ENCODE measurements around the gene MRPS27.

The MRPS27 gene

GRCh38 chr5:72286798-72287197, 33.2 kb downstream of the MRPS27 start:
- no peak for DNase-seq

GRCh38 chr5:72285424-72285821, 34.6 kb downstream of the MRPS27 start:
- DNase-seq, result no peak

DNA sequence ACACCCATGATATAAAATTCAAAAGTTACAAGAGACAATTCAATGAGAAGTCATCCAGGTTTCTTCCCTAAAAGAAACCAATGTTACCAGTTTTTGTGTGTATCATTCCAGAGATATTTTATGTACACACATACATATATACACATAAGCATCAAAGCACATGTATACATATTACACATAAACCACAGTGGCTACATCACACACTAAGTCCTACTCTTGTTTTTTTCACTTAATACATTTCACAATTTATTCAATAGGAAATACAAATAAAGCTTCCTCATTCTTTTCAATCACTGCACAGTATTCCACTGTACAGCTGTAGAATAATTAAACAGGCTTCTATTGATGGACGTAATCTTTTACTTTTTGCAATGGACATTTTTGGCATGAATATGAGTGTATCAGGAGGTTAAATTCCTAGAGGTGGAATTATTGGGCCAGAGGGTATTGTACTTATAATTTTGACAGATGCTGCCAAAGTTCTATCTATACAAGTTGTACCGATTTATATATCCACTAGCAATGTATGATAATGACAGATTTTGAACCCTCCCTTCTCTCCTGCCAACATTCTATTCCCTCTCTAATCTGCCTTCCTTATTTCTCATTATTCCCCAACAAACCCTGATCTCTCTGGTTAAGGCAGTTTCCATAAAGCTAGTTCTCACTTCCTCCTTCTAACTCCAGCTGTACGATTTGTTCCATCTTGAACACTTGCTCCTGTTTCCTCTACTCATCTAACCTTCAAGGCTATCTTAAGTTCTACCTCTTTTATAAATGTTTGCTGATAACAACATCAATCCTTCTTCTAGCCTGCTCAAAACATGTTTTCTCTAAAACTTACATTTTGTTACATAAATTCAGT, 35.2 kb downstream of the MRPS27 start:
- no peak for DNase-seq

DNA sequence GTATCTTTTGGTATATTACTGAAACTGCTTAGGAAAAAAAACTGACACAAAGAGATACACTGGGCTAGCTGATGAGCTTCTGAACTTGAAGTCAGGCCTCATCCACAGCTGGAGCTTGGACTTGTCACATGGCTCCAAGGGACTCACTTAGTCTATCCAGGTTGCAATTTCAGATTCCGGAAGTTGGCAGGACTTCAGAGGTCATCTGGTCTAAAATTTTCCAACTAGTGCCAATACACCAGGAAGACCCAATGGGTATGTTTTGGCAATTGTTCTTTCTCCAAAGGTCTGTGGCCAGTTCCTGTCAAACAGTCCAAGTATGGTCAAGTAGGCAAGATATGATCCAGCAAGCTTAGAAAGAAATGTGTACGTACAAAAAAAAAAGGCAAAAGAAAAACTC, 36.7 kb downstream of the MRPS27 start:
- DNase-seq, result no peak

GRCh38 chr5:72282878-72283277, 37.2 kb downstream of the MRPS27 start:
- no peak for DNase-seq

DNA sequence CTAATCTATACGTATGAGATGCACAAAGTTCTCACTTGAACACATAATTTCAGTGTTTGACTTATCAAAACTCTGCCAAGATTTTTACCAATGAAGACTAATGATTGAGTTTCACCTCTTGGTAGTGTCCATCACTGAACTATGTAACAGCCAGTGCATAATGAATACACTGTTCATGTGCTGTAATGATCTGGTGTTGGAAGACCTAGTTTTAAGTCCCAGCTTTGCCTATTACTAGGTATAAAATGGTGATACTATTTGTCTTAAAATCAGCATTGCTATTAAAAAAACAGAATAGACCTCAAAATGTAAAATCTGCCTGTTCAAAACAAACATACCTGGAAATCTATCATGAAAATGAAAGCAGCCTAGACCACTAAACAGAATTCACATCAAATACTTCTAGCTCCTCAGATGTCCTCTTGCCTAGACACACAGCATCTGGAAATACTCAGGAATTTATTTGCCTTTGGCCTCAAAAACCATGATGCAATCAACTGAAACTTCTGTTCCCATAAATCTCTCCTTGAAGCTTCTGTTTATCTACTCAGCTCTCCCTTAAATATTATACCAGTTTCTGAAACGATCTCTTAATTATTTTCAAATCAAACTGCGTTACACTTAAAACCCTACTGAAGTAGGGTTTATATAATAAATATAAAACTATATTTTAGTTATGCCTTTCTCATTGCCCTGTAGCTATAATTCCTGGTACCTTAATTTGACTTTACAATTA, 38.1 kb downstream of the MRPS27 start:
- no peak for DNase-seq

DNA sequence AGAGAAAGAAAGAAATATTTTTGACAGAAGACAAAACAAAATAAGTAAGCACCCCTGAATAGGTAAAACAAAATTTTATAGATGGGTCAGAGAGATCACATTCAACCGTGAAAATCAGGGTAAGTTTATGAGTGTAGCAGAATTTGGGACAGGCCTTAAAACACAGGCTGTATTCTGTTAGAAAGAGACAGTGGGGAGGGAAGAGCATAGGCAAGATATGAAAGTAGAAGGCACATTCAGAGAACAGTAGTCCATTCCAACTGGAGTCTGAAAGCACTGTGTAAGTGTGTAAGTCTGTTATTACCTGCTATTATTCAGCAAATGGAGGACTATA, 38.6 kb downstream of the MRPS27 start:
- DNase-seq, result no peak

DNA sequence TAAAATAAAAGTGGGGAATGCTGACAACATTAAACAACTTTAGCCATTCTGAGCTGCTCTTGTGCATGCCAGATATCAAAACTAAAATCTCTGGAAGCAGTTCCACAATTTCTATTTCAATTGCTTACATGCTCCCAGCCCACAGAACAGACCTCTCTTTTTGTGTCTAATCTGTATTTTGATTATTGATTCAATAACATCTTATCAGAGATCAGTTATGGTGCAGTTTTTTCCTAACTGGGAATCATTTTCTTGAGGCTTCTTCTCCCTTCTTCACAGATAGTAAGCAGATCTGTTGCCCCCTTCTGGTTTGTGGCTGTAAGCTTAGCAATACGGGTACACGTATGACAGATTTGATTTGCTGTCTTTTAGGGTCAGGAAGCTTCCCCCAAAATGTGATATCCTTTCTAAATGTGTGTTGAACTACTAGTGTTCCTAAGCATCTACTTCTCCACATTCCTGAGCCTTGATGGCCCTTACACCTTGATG, 39.4 kb downstream of the MRPS27 start:
- no peak for DNase-seq

- DNase-seq, result no peak
These were observed 43.8 kb downstream of the MRPS27 start for GRCh38 chr5:72276219-72276752.

- no peak for DNase-seq
These were observed 46.5 kb downstream of the MRPS27 start for GRCh38 chr5:72273547-72273946.

GRCh38 chr5:72272398-72272797, 47.6 kb downstream of the MRPS27 start:
- no peak for DNase-seq

- DNase-seq, result no peak
These were observed 48.3 kb downstream of the MRPS27 start for GRCh38 chr5:72271702-72272101.

DNA sequence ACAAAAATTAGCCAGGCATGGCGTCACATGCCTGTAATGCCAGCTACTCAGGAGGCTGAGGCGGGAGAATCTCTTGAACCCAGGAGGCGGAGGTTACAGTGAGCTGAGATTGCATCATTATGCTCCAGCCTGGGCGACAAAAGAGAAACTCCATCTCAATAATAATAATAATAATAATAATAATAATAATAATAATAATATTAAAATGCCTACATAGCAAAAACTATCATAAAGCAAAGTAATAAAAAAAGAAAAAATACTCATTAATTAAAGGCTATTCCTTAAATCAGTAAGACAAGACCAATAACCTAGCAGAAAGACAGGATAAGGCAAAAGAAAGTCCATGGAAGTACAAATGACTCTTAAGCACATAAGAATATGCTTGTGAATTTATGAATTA, 50.0 kb downstream of the MRPS27 start:
- no peak for DNase-seq

- no peak for DNase-seq
These were observed 50.6 kb downstream of the MRPS27 start for GRCh38 chr5:72269411-72269780.

DNA sequence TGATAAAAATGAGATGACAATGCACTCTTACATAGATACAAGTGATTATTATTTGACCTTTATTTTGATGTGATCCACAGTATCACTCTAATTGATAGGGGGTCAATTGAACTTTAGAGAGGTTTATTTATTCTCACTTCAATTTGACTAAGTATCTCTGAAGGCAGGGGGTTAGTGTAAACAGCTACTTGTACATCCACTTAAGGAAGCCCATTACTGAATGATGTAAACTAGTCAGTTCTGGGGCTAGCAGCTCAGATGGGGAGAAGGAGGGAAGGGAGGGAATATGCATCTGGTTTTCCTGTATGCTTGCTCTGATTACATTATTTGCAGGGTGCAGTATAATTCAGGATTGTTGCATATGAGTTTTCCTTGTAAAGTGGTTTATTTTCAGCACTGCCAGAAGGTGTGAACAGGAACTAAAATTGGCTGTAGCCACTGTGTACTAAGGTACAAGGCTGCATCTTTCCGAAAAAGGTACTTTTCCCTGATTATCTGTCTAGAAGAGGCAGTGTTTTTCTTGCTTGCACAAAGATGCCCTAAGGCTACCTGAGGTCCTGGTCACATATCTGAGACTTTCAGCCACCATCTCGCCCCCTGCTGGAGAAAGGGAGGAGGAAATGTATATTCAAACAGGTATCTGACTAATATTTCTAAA, 51.2 kb downstream of the MRPS27 start:
- no peak for DNase-seq

DNA sequence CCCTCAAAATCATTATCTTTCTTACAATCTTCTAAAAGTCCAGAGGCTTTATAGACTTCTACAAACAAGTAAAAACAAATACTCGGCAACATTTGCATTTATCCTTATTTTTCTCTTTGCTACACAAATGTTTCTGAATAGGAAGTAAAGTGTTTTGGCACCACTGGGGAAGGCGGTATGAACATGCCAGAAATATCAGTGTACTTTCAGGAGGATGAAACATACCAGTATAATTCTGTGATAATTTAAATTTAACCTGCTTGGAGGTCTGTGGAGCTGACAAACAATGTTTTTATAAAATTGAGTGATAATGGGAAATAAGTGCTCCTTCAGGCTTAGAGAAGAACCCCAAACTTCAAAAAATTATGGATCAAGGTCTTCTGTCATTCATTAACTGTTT, 51.8 kb downstream of the MRPS27 start:
- DNase-seq, result no peak

- DNase-seq, result no peak
These were observed 52.4 kb downstream of the MRPS27 start for GRCh38 chr5:72267685-72268084.

GRCh38 chr5:72266862-72267261, 53.2 kb downstream of the MRPS27 start:
- no peak for DNase-seq

DNA sequence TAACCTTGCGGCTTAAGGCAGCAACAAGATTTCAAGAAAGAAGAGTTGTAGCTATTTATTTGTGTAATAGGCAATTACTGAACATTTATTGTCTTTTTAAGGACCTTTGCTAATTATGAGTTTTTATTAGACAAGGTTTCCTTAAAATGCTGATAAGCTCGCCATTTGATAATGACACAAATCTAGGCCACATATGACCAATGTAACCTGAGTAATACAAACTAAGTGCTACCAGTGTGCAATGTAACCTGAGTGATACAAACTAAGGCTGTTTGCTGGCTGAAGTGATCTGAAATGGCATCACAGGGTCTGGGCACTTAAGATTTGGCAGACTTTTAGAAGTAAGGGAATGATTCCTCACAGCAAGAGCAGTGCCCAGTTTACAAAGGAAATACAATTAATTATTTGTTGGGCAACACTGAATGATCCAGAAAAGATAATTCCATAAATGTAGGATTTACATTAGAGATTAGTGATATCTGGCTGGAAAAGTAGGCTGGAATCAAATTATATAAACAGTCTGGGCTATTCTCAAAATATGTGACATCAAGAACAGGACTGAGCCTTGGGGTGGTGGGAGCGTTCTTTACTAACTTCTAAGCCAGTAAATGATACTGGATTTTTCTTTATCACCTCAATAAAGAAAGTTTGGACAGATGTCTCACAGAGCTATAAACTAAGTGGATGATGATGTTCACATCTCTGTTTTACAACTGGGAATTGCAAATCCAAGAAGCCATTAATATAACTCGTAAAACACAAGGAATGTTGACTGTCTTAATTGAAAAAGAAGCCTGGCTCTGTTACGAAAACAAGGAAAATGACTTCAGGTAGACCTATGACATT, 54.8 kb downstream of the MRPS27 start:
- no peak for DNase-seq

GRCh38 chr5:72256536-72256935, 63.5 kb downstream of the MRPS27 start:
- DNase-seq, result no peak

- no peak for DNase-seq
These were observed 64.4 kb downstream of the MRPS27 start for GRCh38 chr5:72255670-72256069.

DNA sequence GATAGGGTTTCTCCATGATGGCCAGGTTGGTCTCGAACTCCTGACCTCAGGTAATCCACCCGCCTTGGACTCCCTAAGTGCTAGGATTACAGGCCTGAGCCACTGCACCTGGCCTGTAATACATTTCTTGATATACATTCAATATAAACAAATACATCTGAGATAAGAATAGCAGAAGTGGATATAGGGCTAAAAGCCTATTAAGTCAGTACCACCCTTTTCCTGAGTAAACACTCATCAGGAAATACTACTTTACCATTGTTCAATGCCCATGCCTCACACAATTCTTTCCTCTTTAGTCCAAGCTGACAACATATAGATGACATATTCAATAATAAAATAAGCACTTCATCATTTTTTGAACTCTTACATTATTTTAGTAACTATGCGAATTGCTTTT, 64.8 kb downstream of the MRPS27 start:
- DNase-seq, result no peak
